Peyer's patch (tissue), 4 donors: ENCODE results near the gene VWA5B1. TPM values are rescaled to one million over a fixed set of nuclear protein-coding genes. Genes with fewer than 3 reads are reported as not detected.

Experiments
- DNase-seq, 3 donors: peaks; one replicate each; pipeline ENCODE4 v3.0.0-alpha.2; 2017 to 2019
- H3K27ac ChIP-seq, 4 donors: fragments of 200-600 bp; sonication (generic); one replicate each; pipeline ENCODE4 v1.5.1; 2016 to 2019
- H3K27me3 ChIP-seq, 2 donors: fragments of 200-600 bp; sonication (generic); one replicate each; pipeline ENCODE4 v1.5.1; 2019
- H3K36me3 ChIP-seq, 3 donors: fragments of 200-600 bp; sonication (generic); one replicate each; pipeline ENCODE4 v1.5.1; 2016 to 2019
- H3K4me1 ChIP-seq, 4 donors: fragments of 200-600 bp; sonication (generic); one replicate each; pipeline ENCODE4 v1.5.1; 2016 to 2019
- H3K4me3 ChIP-seq, 4 donors: fragments of 200-600 bp; sonication (generic); 1 replicate in 3 of 4; 2 replicates in 1 of 4; pipeline ENCODE4 v1.5.1; 2016 to 2019; ENCODE audit warnings: mild to moderate bottlenecking in 1 of 4
- H3K9me3 ChIP-seq, 4 donors: fragments of 200-600 bp; sonication (generic); one replicate each; pipeline ENCODE4 v1.5.1; 2016 to 2019; ENCODE audit warnings: mild to moderate bottlenecking in 1 of 4
- CTCF ChIP-seq, 6 experiments: fragments of 450-650 bp in 4 of 6; fragments of 200-600 bp in 2 of 6; sonication (generic) in 1 of 6; IDR thresholded peaks; one replicate each; pipeline ENCODE4 v1.5.1; 2017 to 2019; ENCODE audit warnings: antibody characterized with exemption in 6 of 6, mild to moderate bottlenecking in 3 of 6, moderate library complexity in 1 of 6
- POLR2A ChIP-seq, 2 donors: fragments of 450-650 bp; IDR thresholded peaks; one replicate each; pipeline ENCODE4 v1.5.1; 2017; ENCODE audit warnings: antibody characterized with exemption in 2 of 2, mild to moderate bottlenecking in 2 of 2, moderate library complexity in 2 of 2
- total RNA-seq, 4 donors: library from RNA; depleted of rRNA; stranded (reverse); fragments of >200 nt; gene quantifications; one replicate each; pipeline ENCODE4 v1.1.0, GENCODE V29; 2016

VWA5B1 gene
- total RNA-seq, 4 donors from 2014 or later = not detected

GRCh38 chr1:20370698-20371097, 80.0 kb downstream of the VWA5B1 start:
- DNase-seq = no peak

GRCh38 chr1:20371411-20371810, 80.7 kb downstream of the VWA5B1 start:
- no peak for TF ChIP-seq POLR2A (IDR thresholded peaks at IDR 0.05)
- no peak for TF ChIP-seq CTCF (IDR thresholded peaks at IDR 0.05)
- H3K4me3 ChIP-seq = no peak overlapping the region
- no peaks in the 10 kb centered on the region for H3K9me3 ChIP-seq
- peaks cover 0 to 11% (median 0%) of the 10 kb centered on the region in 4 donors for H3K4me1 ChIP-seq
- peaks cover 0 to 13% of the 10 kb centered on the region in 2 donors for H3K27me3 ChIP-seq
- no peak for DNase-seq
- no peak overlapping the region for H3K27ac ChIP-seq
- no peaks in the 10 kb centered on the region for H3K36me3 ChIP-seq

More at GRCh38 chr1:20370698-20371097, 80.0 kb downstream of the VWA5B1 start:
- Histone ChIP-seq H3K27ac (no peak overlapping the region), H3K9me3 (no peaks in the 10 kb centered on the region), H3K36me3 (no peaks in the 10 kb centered on the region), H3K4me1 (peaks cover 0 to 18% (median 0%) of the 10 kb centered on the region in 4 donors), H3K4me3 (no peak overlapping the region), H3K27me3 (peaks cover 0 to 20% of the 10 kb centered on the region in 2 donors)
- TF ChIP-seq POLR2A (IDR thresholded peaks at IDR 0.05) (no peak), CTCF (IDR thresholded peaks at IDR 0.05) (no peak)

- no peak for TF ChIP-seq POLR2A (IDR thresholded peaks at IDR 0.05)
- TF ChIP-seq CTCF (IDR thresholded peaks at IDR 0.05) = no peak
- H3K27me3 ChIP-seq = peaks cover 0 to 8% of the 10 kb centered on the region in 2 donors
- no peaks in the 10 kb centered on the region for H3K36me3 ChIP-seq
Observed at GRCh38 chr1:20371883-20372282, 81.2 kb downstream of the VWA5B1 start.

GRCh38 chr1:20372676-20373075, 82.0 kb downstream of the VWA5B1 start:
- TF ChIP-seq CTCF (IDR thresholded peaks at IDR 0.05) (no peak), POLR2A (IDR thresholded peaks at IDR 0.05) (no peak)
- Histone ChIP-seq H3K4me3 (no peak overlapping the region), H3K4me1 (no peaks in the 10 kb centered on the region), H3K9me3 (no peaks in the 10 kb centered on the region), H3K27ac (no peak overlapping the region), H3K36me3 (no peaks in the 10 kb centered on the region), H3K27me3 (peaks cover 0 to under 1% of the 10 kb centered on the region in 2 donors)
- DNase-seq = no peak

More at GRCh38 chr1:20371883-20372282, 81.2 kb downstream of the VWA5B1 start:
- DNase-seq = no peak
- Histone ChIP-seq H3K4me1 (peaks cover 0 to 7% (median 0%) of the 10 kb centered on the region in 4 donors), H3K9me3 (no peaks in the 10 kb centered on the region), H3K4me3 (no peak overlapping the region), H3K27ac (no peak overlapping the region)

- DNase-seq = no peak
- Histone ChIP-seq H3K4me3 (no peak overlapping the region), H3K9me3 (no peaks in the 10 kb centered on the region), H3K27me3 (no peaks in the 10 kb centered on the region), H3K27ac (no peak overlapping the region), H3K36me3 (no peaks in the 10 kb centered on the region), H3K4me1 (no peaks in the 10 kb centered on the region)
- no peak for TF ChIP-seq CTCF (IDR thresholded peaks at IDR 0.05)
- TF ChIP-seq POLR2A (IDR thresholded peaks at IDR 0.05) = no peak
Observed at GRCh38 chr1:20373286-20373685, 82.6 kb downstream of the VWA5B1 start.

GRCh38 chr1:20373764-20374163, 83.1 kb downstream of the VWA5B1 start:
- Histone ChIP-seq H3K27me3 (no peaks in the 10 kb centered on the region), H3K36me3 (no peaks in the 10 kb centered on the region)
- DNase-seq = no peak

More at GRCh38 chr1:20373764-20374163, 83.1 kb downstream of the VWA5B1 start:
- Histone ChIP-seq H3K4me3 (no peak overlapping the region), H3K9me3 (no peaks in the 10 kb centered on the region), H3K4me1 (no peaks in the 10 kb centered on the region), H3K27ac (no peak overlapping the region)
- TF ChIP-seq CTCF (IDR thresholded peaks at IDR 0.05) (no peak), POLR2A (IDR thresholded peaks at IDR 0.05) (no peak)
